HG03060 (cell line): Measurements from ENCODE around the gene CES2.
"Not testable (repeated sequence)": the region's sequence is repeated elsewhere in the genome, so short reads cannot be mapped to it uniquely, and the experiment has no call there.

Experiments used
- ATAC-seq: cut with Tn5 transposase; IDR thresholded peaks from one replicate; pipeline ENCODE4 v1.9.1; 2021; ENCODE audit warnings: low read depth, moderate number of reproducible peaks; ENCODE audit not compliant: unreplicated experiment

CES2 gene

DNA sequence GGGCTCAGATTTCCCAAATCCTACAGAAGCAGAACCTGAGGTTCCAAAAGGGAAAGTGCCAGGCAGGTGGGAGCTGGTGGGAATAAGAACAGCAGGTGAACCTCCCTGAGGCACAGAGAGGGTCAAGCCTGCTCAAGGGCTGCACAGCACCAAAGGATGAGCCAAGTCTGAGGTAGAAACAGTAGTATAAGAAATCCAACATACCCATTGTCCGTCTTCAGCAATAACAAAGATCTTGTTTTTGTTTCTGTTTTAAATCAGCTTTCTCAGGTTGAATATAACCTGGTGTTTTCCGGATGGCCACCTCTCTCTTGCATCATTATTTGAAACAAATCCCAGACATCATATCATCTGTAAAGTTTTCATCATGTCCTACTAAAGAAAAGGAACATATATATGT lies 15.1 kb downstream of the CES2 start:
- ATAC-seq: no peak

DNA sequence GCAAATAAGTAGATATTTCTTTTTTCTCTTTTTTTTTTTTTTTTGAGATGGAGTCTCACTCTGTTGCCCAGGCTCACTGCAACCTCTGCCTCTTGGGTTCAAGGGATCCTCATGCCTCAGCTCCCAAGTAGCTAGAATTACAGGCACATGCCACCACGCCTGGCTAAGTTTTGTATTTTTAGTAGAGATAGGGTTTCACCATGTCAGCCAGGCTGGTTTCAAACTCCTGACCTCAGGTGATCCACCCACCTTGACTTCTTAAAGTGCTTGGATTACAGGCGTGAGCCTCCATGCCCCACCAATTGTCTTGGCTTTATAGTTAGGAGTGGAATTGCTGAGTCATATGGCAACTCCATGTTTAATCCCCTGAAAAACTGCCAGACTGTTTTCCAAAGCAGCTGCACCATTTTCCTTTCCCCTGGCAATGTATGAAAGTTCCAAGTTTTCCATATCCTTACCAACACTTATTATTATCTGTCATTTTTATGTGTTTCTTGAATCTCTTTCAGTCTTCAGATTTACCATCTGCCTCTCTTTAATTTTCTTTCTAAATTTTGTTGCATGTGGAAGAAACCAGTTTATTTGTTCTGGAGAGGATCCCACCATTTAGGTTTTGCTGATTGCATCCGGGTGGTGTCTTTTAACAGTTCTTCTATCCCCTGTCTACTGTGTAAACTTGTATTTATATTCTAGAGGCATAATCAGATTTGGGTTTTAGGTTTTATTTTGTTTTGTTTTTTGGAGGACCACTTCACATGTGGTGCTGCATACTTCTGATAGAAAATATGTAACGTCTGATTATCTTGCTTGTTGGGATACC lies 15.9 kb downstream of the CES2 start:
- no peak for ATAC-seq

DNA sequence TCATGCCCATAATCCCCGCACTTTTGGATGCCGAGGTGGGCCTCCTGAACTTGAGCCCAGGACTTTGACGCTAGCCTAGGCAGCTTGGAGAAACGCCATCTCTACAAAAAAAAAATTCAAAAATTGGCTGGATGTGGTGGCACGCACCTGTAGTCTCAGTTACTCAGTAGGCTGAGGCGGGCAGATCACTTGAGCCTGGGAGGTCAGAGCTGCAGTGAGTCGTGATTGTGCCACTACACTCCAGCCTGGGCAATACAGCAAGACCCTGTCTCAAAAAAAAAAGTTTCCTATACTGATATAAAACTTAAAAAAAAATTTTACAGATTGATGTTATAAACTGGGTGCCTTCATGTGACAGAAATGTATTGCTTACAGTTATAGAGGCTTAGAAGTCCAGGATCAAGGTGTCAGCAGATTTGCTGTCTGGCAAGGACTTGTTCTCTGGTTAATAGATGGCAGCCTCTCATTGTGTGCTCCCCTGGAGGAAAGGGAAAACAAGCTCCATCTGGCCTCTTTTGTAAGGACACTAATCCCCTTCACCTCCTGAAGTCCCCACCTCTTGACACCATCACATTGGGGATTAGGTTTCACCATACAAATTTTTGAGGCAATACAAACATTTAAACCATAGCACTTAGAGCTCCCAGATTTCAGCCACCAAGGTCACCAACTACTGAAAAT lies 17.3 kb downstream of the CES2 start:
- ATAC-seq: no peak

DNA sequence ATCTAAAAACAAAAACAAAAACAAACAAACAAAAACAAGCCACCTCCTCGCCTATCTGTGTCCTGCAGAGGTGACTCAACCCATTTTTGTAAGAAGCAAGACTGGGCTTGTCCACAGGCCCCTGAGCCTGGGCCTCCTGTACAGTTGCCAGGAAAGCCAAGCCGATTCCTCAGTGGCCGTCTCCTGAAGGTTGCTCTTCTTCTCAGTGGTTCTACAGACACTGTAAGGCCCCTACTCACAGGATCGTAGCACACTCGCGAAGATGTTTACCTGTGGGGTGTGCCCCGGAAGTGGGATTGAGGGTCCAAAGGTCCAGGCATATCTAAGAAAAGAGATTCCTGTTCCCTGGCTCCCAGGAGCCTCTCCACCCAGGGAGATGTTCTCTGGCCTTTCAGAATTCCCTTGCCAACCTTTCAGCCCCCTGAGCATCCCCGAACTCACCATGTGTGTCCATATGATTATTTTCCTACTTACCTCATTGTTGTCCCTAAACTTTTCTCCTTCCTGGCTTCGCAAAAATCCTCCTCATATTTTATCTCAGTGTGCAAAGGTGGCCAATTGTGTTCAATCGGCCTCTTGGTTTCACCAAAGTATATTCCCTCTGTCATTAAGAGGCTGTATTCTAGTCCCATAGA lies 18.3 kb downstream of the CES2 start:
- no peak for ATAC-seq

DNA sequence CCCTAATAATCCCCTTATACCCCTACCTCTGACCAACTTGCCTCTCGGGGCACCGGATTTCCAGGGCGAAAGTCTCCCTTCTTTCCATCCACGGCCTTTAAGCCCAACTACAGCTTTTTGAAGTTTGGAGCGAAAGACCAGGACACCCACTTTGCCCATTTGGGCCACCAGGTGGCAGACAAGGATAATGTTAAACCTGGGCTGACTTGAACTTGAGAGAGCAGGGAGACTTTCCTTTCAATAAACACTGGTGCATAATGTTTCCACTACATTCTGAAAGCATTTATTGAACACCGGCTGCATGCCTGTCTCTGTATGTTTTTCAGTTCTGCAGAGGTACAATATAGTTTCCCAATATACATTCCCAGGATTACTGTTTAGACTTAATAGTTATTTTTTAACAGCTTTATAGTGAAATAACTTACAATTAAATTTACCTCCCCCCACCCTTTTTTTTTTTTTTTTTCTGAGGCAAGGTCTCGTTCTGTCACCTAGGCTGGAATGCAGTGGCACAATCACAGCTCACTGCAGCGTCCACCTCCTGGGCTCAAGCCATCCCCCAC lies 18.9 kb downstream of the CES2 start:
- no peak for ATAC-seq

DNA sequence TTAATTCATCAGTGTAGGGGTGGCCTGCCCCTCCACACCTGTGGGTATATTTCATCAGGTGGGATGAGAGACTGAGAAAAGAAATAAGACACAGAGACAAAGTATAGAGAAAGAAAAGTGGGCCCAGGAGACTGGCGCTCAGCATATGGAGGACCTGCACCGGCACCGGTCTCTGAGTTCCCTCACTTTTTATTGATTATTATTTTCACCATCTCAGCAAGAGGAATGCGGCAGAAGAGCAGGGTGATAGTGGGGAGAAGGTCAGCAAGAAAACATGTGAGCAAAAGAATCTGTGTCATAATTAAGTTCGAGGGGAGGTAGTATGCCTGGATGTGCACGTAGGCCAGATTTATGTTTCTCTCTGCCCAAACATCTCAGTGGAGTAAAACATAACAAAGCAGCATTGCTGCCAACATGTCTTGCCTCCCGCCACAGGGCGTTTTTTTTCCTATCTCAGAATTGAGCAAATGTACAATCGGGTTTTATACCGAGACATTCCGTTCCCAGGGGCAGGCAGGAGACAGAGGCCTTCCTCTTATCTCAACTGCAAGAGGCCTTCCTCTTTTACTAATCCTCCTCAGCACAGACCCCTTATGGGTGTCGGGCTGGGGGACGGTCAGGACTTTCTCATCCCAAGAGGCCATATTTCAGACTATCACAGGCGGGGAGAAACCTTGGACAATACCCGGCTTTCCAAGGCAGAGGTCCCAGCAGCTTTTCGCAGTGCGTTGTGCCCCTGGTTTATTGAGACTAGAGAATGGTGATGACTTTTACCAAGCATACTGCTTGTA lies 20.2 kb downstream of the CES2 start:
- not testable (repeated sequence) for ATAC-seq

DNA sequence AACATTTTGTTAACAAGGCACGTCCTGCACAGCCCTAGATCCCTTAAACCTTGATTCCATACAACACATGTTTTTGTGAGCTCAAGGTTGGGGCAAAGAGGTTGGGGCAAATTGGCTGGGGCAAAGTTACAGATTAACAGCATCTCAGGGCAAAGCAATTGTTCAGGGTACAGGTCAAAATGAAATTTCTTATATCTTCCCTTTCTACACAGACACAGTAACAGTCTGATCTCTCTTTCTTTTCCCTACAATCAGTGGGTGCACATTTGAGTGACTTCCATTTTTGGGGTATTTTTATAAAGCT lies 20.8 kb downstream of the CES2 start:
- not testable (repeated sequence) for ATAC-seq

DNA sequence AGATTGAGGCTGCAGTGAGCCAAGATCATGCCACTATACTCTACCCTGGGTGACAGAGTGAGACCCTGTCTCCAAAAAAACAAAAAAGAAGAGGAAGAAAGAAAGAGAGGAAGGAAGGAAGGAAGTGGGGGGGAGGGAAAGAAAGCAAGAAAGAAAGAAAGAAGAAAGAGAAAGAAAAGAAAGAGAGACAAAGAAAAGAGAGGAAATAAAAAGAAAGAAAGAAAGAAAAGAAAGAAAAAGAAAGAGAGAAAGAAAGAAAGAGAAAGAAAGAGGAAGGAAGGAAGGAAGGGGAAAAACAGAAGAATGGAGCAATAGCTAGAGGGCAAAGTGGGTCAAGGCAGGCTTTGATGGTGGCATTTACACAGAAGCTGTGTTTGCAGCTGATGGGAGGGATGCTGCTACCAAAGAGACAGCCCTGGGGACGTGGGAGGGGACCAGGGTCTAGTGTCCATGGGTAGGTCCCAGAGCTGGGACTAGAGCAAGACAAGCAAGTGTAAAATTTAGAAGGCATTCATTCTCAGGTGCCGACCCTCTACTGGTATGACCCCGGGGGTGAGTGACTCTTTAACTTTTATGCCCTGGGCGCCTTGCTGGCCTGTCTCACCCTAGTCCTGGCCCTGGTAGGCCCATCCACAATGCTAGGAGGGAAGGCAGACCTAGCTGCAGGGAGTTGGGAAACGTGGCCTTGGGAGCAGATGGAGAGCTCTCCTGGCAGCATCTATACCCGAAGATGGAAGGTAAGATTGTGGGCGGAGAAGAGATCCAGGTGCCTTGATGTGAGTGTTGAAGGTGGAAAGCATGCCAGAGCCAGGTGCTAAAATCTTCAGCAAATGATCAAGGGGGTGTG lies 23.8 kb downstream of the CES2 start:
- ATAC-seq: no peak

DNA sequence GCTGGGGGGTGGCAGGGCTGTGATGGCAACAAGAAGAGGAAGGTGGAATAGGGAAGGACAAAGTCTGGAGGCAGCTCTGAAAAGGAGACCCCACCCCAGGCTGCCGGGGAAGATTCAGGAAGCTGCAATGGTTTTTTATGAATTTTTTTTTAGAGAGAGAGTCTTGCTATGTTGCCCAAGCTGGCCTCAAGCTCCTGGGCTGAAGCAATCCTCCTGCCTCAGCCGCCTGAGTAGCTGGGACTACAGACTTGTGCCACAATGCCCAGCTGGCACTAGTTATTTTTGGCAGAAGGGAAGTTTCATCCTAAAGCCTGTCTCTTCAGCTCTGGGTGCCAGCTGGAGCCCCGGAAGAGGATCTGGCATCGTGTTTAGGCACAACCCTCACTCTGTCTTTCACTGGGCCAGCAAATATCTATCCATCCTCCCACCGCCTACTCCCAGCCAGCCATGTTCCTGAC lies 24.4 kb downstream of the CES2 start:
- ATAC-seq: no peak

DNA sequence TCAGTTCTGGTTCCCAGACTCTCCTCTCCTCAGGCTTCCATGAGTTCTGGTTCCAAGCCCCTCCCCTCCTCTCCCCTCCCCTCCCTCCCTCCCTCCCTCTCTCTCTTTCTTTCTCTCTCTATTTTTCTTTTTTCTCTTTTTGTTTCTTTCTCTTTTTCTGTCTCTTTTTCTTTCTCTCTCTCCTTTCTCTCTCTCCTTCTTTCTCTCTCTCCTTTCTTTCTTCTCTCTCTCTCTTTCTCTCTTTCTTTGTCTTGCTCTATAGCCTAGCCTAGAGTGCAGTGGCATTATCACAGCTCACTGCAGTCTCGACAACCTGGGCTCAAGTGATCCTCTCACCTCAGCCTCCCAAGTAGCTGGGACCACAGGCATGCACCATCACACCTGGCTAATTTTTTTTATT lies 25.0 kb downstream of the CES2 start:
- ATAC-seq: no peak

DNA sequence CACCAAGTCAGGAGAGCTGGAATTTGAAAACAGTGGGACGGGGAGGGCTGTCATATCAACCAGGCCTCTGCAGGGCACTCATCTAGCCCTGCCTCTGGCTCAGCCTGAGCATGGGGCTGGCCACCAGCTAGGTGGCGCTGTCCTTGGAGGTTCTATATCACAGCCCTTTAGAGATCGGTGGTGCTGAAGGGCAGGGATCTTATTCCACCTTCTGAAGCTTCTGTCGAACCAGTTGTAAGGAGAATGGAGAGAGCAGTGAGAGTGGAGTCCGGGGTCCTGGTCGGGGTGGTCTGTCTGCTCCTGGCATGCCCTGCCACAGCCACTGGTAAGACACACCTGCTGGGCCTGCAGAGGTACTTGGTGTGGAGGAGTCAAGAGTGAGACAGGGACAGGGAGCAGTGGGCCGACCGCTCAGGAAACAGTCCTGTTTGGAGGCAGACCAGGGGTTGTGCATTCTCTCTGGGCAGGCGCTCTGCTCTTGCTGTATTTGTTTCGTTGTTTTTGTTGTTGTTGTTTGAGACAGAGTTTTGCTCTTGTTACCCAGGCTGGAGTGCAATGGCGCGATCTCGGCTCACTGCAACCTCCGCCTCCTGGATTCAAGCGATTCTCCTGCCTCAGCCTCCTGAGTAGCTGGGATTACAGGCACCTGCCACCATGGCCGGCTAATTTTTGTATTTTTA lies 25.9 kb downstream of the CES2 start, which contains the start of gene CES3:
Gene CES3 (plus strand): TSS at position 202 of the 680 bp plus-strand sequence. CDS start 42 bp downstream, at position 244.
- no peak for ATAC-seq

DNA sequence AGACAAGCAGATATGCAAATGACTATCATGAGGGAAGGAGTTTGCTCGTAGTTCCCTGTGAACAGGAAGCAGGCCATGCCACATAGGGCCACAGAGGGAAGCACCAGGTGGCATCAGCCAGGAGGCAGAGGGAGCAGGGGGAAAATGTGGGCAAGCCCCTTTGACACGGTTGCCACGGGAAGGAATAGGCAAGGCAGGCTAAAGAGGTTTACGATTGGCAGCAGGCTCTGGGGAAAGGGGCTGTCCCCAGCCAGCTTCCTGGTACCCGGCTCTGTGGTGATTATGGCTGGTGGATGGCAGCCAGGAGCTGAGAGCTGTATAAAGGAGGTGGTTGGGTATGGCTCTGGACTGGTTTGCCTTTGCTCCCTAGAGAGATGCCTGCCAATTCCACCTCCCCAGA lies 26.6 kb downstream of the CES2 start:
- no peak for ATAC-seq

DNA sequence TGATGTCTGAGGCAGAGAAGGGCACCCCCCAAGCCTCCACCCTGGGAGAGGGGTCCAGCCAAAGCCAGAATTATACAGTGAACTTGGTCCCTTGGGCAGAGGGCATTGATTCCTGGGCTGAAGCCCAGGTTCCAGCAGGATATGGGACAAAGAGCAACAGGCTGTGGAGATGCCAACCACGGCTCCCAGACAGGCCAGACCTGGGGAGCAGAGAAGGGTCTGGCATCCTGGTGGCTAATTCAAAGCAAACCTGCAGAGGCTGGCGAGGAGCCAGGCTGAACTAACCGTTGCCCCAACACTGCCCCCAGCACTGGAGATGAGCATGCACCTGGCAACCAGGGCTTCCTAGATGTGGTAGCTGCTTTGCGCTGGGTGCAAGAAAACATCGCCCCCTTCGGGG lies 28.7 kb downstream of the CES2 start:
- ATAC-seq: no peak

DNA sequence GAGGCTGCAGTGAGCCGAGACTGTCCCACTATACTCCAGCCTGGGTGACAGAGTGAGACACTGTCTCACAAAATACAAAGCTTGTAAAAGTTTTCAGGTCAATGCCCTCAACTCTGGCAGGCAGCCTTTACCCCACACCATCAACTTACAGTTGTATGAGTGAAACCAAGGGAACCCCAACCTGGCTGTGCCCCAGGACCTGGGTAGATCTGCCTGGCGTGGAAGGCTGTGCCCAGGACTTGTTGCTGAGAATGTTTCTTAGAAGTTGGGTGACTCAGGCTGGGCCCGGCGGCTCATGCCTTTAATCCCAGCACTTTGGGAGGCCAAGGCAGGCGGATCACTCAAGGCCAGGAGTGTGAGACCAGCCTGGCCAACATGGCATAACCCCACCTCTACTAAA lies 33.5 kb downstream of the CES2 start:
- ATAC-seq: no peak

DNA sequence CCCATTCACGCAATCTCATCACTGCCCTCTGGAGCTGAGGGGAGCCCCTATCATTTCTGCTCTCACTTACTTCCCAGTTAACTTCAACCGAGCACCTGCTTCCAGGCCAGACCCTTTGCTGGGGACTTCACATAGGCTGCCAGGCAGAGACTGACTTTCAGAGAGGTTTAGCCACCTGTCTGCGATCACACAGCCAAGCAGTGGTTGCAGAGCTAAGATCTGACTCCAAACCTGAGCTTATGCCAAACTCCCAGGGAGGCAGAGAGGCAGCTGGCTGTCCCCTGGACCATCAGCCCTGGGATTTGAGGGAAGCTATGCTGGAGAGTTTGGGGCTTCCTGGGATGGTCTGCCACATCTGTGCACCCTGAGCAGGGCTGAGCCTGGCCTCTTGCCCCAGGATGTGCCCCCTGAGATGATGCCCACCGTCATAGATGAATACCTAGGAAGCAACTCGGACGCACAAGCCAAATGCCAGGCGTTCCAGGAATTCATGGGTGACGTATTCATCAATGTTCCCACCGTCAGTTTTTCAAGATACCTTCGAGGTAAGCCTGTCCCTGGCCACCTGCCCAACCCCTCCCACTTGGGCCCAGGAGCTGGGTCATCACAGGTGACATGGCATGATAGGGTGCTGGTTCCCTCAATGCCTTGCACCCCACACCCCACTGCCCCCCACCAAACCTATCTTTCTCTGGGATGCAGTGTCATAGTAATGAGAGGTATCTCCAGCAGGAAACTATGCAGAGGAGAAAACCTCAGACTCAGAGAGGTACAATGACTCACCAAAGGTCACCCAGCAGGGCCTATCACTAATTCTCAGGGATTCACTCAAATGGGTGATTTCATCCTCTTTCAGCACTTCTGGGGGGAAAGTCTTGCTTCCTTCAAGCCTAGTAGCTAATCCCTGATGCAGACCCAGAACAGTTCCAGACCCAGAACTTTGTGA lies 35.7 kb downstream of the CES2 start:
- no peak for ATAC-seq

DNA sequence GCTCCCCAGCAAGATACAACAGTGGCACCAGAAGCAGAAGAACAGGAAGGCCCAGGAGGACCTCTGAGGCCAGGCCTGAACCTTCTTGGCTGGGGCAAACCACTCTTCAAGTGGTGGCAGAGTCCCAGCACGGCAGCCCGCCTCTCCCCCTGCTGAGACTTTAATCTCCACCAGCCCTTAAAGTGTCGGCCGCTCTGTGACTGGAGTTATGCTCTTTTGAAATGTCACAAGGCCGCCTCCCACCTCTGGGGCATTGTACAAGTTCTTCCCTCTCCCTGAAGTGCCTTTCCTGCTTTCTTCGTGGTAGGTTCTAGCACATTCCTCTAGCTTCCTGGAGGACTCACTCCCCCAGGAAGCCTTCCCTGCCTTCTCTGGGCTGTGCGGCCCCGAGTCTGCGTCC lies 37.7 kb downstream of the CES2 start:
- no peak for ATAC-seq

DNA sequence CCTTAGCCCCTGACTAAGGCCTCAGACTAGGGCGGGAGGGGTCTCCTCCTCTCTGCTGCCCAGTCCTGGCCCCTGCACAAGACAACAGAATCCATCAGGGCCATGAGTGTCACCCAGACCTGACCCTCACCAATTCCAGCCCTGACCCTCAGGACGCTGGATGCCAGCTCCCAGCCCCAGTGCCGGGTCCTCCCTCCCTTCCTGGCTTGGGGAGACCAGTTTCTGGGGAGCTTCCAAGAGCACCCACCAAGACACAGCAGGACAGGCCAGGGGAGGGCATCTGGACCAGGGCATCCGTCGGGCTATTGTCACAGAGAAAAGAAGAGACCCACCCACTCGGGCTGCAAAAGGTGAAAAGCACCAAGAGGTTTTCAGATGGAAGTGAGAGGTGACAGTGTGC lies 38.4 kb downstream of the CES2 start:
- ATAC-seq: no peak
